Amniotic epithelial cell (primary cell): Measurements from ENCODE around the gene HDAC1.

Experiments
- DNase-seq: peaks from one replicate; pipeline ENCODE4 v3.0.0-alpha.2; 2010; ENCODE audit warnings: low read depth

HDAC1 gene

DNA sequence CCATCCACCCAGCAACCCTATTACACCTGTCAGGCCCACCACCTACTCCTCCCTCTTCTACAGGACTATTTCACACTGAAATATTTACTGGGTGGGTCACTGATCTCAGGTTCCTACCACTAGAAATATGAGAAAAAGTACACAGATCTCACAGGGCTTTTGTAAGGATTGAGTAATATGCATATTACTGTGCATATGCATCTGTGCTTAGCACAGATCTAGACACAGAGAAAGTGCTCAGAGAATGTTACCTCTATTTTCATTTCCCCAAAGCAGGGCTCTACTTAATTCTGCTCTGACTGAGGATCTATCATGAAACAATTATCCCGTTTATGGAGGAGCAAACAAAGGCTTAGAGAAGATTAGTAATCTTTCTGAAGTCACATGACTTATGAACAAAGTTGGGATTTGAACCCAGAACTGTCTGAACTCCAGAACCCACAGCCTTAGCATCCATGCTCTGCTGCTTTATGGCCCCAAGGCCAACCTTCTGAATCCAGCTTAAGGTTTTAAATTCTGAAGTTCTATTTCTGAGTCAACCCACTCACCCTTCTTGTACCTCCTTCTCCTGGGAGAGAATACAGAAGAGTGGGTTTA, 82.2 kb downstream of the HDAC1 start:
- no peak for DNase-seq

DNA sequence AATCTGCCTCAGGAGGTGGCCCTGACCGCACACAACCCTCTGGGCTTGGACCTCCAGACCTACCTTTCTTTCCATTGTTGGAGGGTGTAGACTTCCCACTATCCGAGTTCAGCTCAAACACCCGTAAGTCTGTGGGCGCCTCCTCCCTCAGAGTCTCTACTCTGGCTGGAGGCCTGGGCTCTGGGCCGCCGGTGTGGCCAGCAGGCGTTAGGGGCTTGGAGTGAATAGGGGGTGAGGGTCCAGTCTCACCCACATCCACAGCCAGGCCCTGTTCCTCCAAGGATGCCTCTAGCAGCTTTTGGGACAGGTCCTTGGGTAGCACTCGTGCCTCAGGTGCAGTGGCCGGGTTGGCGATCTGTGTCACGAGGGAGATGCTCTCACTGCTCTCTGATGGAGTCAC, 84.3 kb downstream of the HDAC1 start:
- no peak for DNase-seq

DNA sequence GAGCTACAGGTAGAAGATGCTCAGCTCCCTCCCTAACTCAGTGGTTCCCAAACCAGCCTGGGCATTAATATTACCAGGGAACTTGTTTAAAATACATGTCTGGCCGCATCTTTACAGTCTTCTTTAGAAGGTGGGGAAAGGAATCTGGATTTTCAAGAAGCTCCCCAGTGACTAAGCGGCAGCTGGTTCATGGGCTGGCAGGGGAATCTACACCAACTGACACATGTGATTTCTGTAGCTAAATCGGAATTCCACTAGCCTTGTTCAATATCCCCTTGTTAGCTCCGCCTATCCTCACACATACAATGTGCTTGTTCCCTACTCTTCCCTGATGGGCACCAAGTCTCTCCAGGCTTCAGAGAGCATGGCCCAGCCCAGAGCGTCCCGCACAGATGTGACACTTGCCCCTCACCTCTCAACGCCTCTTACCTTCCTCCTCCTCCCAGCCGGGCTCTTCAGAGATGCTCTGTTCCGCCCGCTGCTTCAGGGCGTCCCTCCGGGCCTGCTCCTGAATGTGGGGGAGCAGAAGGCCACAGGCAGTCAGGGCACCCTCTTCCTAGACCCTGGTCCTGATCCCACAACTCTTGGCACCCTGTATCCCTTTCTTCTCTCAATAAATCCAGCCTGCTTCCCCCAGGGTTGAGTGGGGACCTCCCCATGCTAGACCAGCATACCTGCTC, 85.8 kb downstream of the HDAC1 start:
- no peak for DNase-seq

DNA sequence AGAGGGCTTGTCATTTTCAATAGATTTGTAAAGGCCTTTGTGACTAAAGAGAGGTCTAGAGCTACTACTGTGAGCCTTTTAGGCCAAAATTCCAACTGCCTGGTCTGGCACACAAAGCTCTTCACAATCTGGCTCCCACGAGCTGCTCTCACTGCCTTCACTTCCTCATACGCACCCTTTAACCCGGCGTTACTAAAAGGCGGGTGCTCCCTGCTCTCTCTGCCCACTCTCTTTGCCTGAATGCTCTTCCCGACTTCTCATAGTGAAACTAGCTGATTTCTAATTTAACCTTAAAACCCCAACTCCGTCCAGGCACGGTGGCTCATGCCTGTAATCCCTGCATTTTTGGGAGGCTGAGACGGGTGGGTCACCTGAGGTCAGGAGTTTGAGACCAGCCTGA, 88.2 kb downstream of the HDAC1 start:
- DNase-seq = no peak
